GM19395 (cell line): ENCODE data around the gene MAP6D1.
A peak's percentile ranks its signal among the peaks of the same experiment; 100 is the strongest.

Experiments used
- ATAC-seq: cut with Tn5 transposase; IDR thresholded peaks from one replicate; pipeline ENCODE4 v1.9.1; 2021; ENCODE audit warnings: mild to moderate bottlenecking, moderate library complexity; ENCODE audit not compliant: unreplicated experiment

The MAP6D1 gene

GRCh38 chr3:183825456-183826161, at the start of gene MAP6D1:
MAP6D1 (minus strand) TSS chr3:183825577; CDS start chr3:183825547, 30 bp downstream.
- ATAC-seq = peak; percentile 48

- no peak for ATAC-seq
These were observed 48.5 kb upstream of the MAP6D1 start for GRCh38 chr3:183873914-183874313.

- no peak for ATAC-seq
These were observed 46.2 kb upstream of the MAP6D1 start for GRCh38 chr3:183871541-183871940.

GRCh38 chr3:183870563-183870962, 45.2 kb upstream of the MAP6D1 start:
- ATAC-seq = no peak

- ATAC-seq = no peak
These were observed 43.4 kb upstream of the MAP6D1 start for GRCh38 chr3:183868796-183869195.

- no peak for ATAC-seq
These were observed 37.2 kb upstream of the MAP6D1 start for GRCh38 chr3:183862610-183863009.

GRCh38 chr3:183857863-183858262, 32.5 kb upstream of the MAP6D1 start:
- no peak for ATAC-seq

GRCh38 chr3:183854318-183855035, 29.1 kb upstream of the MAP6D1 start:
- ATAC-seq = no peak

- ATAC-seq = no peak
These were observed 20.4 kb upstream of the MAP6D1 start for GRCh38 chr3:183845608-183846288.

GRCh38 chr3:183845090-183845489, 19.7 kb upstream of the MAP6D1 start:
- ATAC-seq = no peak

GRCh38 chr3:183844606-183845005, 19.2 kb upstream of the MAP6D1 start:
- ATAC-seq = no peak

GRCh38 chr3:183839751-183840150, 14.4 kb upstream of the MAP6D1 start:
- ATAC-seq = no peak

GRCh38 chr3:183837894-183838293, 12.5 kb upstream of the MAP6D1 start:
- no peak for ATAC-seq

- no peak for ATAC-seq
These were observed 12.0 kb upstream of the MAP6D1 start for GRCh38 chr3:183837390-183837789.

- no peak for ATAC-seq
These were observed 8.1 kb upstream of the MAP6D1 start for GRCh38 chr3:183833516-183833915.

GRCh38 chr3:183830187-183830586, 4.8 kb upstream of the MAP6D1 start:
- no peak for ATAC-seq

GRCh38 chr3:183829466-183829865, 4.1 kb upstream of the MAP6D1 start:
- ATAC-seq = no peak

GRCh38 chr3:183828538-183828870, 3.1 kb upstream of the MAP6D1 start:
- ATAC-seq = no peak

- no peak for ATAC-seq
These were observed 2.6 kb upstream of the MAP6D1 start for GRCh38 chr3:183827809-183828537.

- ATAC-seq = no peak
These were observed 1.3 kb upstream of the MAP6D1 start for GRCh38 chr3:183826448-183827250.
